GM12892 (cell line): ENCODE data around the gene ANKRD30A.
"Not testable (repeated sequence)": the region's sequence is repeated elsewhere in the genome, so short reads cannot be mapped to it uniquely, and the experiment has no call there.

Source experiments
- POLR2A ChIP-seq: IDR thresholded peaks from 2 replicates; pipeline ENCODE4 v1.6.1; 2011; ENCODE audit warnings: low read depth, low read length, control low read depth
- TAF1 ChIP-seq: IDR thresholded peaks from 2 replicates; pipeline ENCODE4 v1.6.1; 2011; ENCODE audit warnings: low read depth, mild to moderate bottlenecking, control low read depth, low read length, borderline replicate concordance

DNA sequence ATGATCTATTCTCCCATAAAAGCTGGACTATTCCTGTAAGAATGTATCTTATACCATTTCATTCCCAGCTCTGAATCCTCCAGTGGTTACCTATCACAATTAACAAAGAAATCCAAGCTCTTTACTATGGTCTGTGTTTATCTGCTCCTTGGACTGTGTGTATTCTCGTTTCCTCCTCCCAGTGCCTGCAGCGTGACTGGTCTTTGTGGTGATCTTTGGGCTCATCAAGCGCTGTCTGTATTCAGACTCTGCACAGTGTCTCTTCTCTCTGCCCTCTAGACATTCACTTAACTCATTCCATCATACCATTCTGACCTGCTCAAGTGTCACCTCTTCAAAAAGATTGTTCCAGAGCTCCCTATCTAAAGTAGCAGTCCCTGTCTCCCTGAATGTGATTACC is 130.4 kb downstream of the ANKRD30A start:
- TF ChIP-seq POLR2A, TAF1: not testable (repeated sequence)
